ENCODE data around the gene RHEBL1.

The RHEBL1 gene

GRCh38 chr12:49019443-49020324 lies 50.1 kb downstream of the RHEBL1 start:
- no peak for DNase-seq (ENCODE audit: low read depth)

- no peak for DNase-seq (ENCODE audit: low read depth)
These were observed 50.7 kb downstream of the RHEBL1 start for GRCh38 chr12:49019120-49019430.

GRCh38 chr12:49018261-49019119 lies 51.3 kb downstream of the RHEBL1 start, which contains the start of gene PRKAG1:
Gene PRKAG1 (minus strand): TSS chr12:49018776. CDS start chr12:49018740, 36 bp downstream.
- DNase-seq (ENCODE audit: low read depth) = peak; percentile 94

GRCh38 chr12:49017891-49018260 lies 51.9 kb downstream of the RHEBL1 start:
- no peak for DNase-seq (ENCODE audit: low read depth)

- DNase-seq (ENCODE audit: low read depth) = no peak
These were observed 54.6 kb downstream of the RHEBL1 start for GRCh38 chr12:49015196-49015595.
